ENCODE results near the gene HIPK3. TPM values are rescaled to one million over a fixed set of nuclear protein-coding genes. Genes with fewer than 3 reads are reported as not detected.

The HIPK3 gene
- total and polyA plus RNA-seq, 2 experiments from 2014 or later: 5.5 to 29.8 TPM

GRCh38 chr11:33272338-33273107 is 15.3 kb downstream of the HIPK3 start:
- H3K27ac Mint-ChIP-seq: no peak overlapping the region; the same call in 1 of the 2 replicates
- H3K36me3 Mint-ChIP-seq (ENCODE audit: low read depth): no peaks in the 10 kb centered on the region
- H4K20me1 ChIP-seq (replicated peaks; ENCODE audit: insufficient read depth): no peaks in the 10 kb centered on the region; the same call in 1 of the 2 replicates

More at GRCh38 chr11:33272338-33273107, 15.3 kb downstream of the HIPK3 start:
- ATAC-seq (no peak), DNase-seq (ENCODE audit: low spot score) (no peak)
- peaks cover 8% of the 10 kb centered on the region; the same call in 1 of the 2 replicates for H3K4me1 ChIP-seq (ENCODE audit: insufficient read depth)
- no peak overlapping the region for H3K4me2 ChIP-seq
- H3K9me2 ChIP-seq (ENCODE audit: insufficient read depth): no peaks in the 10 kb centered on the region
- Mint-ChIP-seq H3K27me3 (ENCODE audit: insufficient read depth, low read depth, poor library complexity) (peaks cover 2% of the 10 kb centered on the region), H3K9me3 (no peaks in the 10 kb centered on the region), H3K4me3 (no peak overlapping the region), H3K4me1 (peaks cover 6% of the 10 kb centered on the region; the same call in 1 of the 3 replicates)
- H3K27me3 ChIP-seq (ENCODE audit: insufficient read depth): no peaks in the 10 kb centered on the region
- H3F3A ChIP-seq (replicated peaks; ENCODE audit: low read depth): no peaks in the 10 kb centered on the region
- TF ChIP-seq, protein P1, sequence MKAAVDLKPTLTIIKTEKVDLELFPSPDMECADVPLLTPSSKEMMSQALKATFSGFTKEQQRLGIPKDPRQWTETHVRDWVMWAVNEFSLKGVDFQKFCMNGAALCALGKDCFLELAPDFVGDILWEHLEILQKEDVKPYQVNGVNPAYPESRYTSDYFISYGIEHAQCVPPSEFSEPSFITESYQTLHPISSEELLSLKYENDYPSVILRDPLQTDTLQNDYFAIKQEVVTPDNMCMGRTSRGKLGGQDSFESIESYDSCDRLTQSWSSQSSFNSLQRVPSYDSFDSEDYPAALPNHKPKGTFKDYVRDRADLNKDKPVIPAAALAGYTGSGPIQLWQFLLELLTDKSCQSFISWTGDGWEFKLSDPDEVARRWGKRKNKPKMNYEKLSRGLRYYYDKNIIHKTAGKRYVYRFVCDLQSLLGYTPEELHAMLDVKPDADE (IDR thresholded peaks at IDR 0.05): no peak
- TF ChIP-seq, protein P2, sequence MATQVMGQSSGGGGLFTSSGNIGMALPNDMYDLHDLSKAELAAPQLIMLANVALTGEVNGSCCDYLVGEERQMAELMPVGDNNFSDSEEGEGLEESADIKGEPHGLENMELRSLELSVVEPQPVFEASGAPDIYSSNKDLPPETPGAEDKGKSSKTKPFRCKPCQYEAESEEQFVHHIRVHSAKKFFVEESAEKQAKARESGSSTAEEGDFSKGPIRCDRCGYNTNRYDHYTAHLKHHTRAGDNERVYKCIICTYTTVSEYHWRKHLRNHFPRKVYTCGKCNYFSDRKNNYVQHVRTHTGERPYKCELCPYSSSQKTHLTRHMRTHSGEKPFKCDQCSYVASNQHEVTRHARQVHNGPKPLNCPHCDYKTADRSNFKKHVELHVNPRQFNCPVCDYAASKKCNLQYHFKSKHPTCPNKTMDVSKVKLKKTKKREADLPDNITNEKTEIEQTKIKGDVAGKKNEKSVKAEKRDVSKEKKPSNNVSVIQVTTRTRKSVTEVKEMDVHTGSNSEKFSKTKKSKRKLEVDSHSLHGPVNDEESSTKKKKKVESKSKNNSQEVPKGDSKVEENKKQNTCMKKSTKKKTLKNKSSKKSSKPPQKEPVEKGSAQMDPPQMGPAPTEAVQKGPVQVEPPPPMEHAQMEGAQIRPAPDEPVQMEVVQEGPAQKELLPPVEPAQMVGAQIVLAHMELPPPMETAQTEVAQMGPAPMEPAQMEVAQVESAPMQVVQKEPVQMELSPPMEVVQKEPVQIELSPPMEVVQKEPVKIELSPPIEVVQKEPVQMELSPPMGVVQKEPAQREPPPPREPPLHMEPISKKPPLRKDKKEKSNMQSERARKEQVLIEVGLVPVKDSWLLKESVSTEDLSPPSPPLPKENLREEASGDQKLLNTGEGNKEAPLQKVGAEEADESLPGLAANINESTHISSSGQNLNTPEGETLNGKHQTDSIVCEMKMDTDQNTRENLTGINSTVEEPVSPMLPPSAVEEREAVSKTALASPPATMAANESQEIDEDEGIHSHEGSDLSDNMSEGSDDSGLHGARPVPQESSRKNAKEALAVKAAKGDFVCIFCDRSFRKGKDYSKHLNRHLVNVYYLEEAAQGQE (IDR thresholded peaks at IDR 0.05; ENCODE audit: unreplicated experiment): no peak
- no peak for TF ChIP-seq ZNF462 (CRISPR knock-in tag; IDR thresholded peaks at IDR 0.05)
- no peak for TF ChIP-seq STAT1 (IDR thresholded peaks at IDR 0.05; ENCODE audit: unreplicated experiment)
- no peak for TF ChIP-seq JUNB (IDR thresholded peaks at IDR 0.05; ENCODE audit: unreplicated experiment)
- TF ChIP-seq EZH2 (IDR thresholded peaks at IDR 0.05; ENCODE audit: low read depth, unreplicated experiment): no peak
- TF ChIP-seq POLR2AphosphoS5 (IDR thresholded peaks at IDR 0.05; ENCODE audit: low read depth): no peak
- no peak for TF ChIP-seq CTCF (conservative IDR thresholded peaks at IDR 0.05; ENCODE audit: low read depth in 2 of 2)
- TF ChIP-seq CREB1 (CRISPR knock-in tag; IDR thresholded peaks at IDR 0.05; ENCODE audit: low read depth): no peak
- TF ChIP-seq EZH2phosphoT487 (IDR thresholded peaks at IDR 0.05; ENCODE audit: unreplicated experiment): no peak
- no peak for TF ChIP-seq ZNF114 (CRISPR knock-in tag; IDR thresholded peaks at IDR 0.05)
- no peak for TF ChIP-seq ZNF331 (CRISPR knock-in tag; IDR thresholded peaks at IDR 0.05; ENCODE audit: low read depth)
- TF ChIP-seq NANOG (IDR thresholded peaks at IDR 0.05; ENCODE audit: borderline replicate concordance): no peak
- no peaks in the 10 kb centered on the region for H3K36me3 ChIP-seq (ENCODE audit: insufficient read depth)
- H3K4me3 ChIP-seq: no peak overlapping the region
- no peak overlapping the region for H2AFZ ChIP-seq
- no peak overlapping the region for H3K27ac ChIP-seq (ENCODE audit: low read depth)
- peaks cover 98% of the 10 kb centered on the region for H3K79me2 ChIP-seq (replicated peaks; ENCODE audit: insufficient read depth)
